Measurements from ENCODE around the gene GSK3A. TPM values are rescaled to one million over a fixed set of nuclear protein-coding genes. Genes with fewer than 3 reads are reported as not detected.

The GSK3A gene
- total and polyA plus RNA-seq, 9 of the 15 experiments (the other 6 are each of a cell fraction or from before 2014, with no cell fraction given) = 0.62 to 90.7 (median 33.3) TPM

- TF ChIP-seq RB1 (IDR thresholded peaks at IDR 0.05; ENCODE audit: low read depth) (peak; percentile 33; the same call in 1 of the 2 replicates), THRA (IDR thresholded peaks at IDR 0.05) (no peak), CHD1 (IDR thresholded peaks at IDR 0.05; ENCODE audit: low read length) (peak; percentile 8), SMARCA4 (IDR thresholded peaks at IDR 0.05) (no peak), ZBTB11 (CRISPR knock-in tag; IDR thresholded peaks at IDR 0.05) (0 out of 6 replicates have a peak, but pooled peaks of 1 of the 3 experiments have one; percentile 26), NR2F6 (CRISPR knock-in tag; IDR thresholded peaks at IDR 0.05) (no peak), MBD1 (CRISPR knock-in tag; IDR thresholded peaks at IDR 0.05) (no peak), CEBPZ (IDR thresholded peaks at IDR 0.05; ENCODE audit: borderline replicate concordance, low read depth, low read length) (no peak), BRD4 (IDR thresholded peaks at IDR 0.05) (peak; percentile 45; the same call in 1 of the 2 replicates), ZC3H11A (IDR thresholded peaks at IDR 0.05; ENCODE audit: low read depth, low read length) (no peak), CHD4 (IDR thresholded peaks at IDR 0.05; ENCODE audit: insufficient read depth, insufficient replicate concordance, low read depth, low read length, poor library complexity, severe bottlenecking) (peak; percentile 44), POLR2AphosphoS2 (IDR thresholded peaks at IDR 0.05; ENCODE audit: low read length) (no peak), ZNF354B (CRISPR knock-in tag; IDR thresholded peaks at IDR 0.05) (no peak), NR2C2 (CRISPR knock-in tag; IDR thresholded peaks at IDR 0.05) (no peak), NR2C2 (tag; IDR thresholded peaks at IDR 0.05) (no peak), E2F1 (CRISPR knock-in tag; IDR thresholded peaks at IDR 0.05) (no peak)
Observed at GRCh38 chr19:42254089-42254849, 11.9 kb upstream of the GSK3A start (continued).
